Activated naive CD8-positive, alpha-beta T cell (primary cell): ENCODE measurements around the gene DBNDD2.

Experiments
- H3K27ac Mint-ChIP-seq: one replicate; pipeline ENCODE4 v1.8.0; 2021; ENCODE audit warnings: mixed read lengths
- H3K27me3 Mint-ChIP-seq: one replicate; pipeline ENCODE4 v1.8.0; 2021; ENCODE audit warnings: mixed read lengths
- H3K36me3 Mint-ChIP-seq: one replicate; pipeline ENCODE4 v1.8.0; 2021; ENCODE audit warnings: mixed read lengths
- H3K4me1 Mint-ChIP-seq: one replicate; pipeline ENCODE4 v1.8.0; 2021; ENCODE audit warnings: low read depth, mixed read lengths
- H3K4me3 Mint-ChIP-seq: one replicate; pipeline ENCODE4 v1.8.0; 2021; ENCODE audit warnings: mild to moderate bottlenecking, mixed read lengths
- H3K9me3 Mint-ChIP-seq: one replicate; pipeline ENCODE4 v1.8.0; 2021; ENCODE audit warnings: low read depth, mixed read lengths

Gene DBNDD2

GRCh38 chr20:45407783-45408645 is at the start of gene DBNDD2:
Gene DBNDD2 (plus strand): TSS chr20:45408289. CDS start chr20:45408468, 179 bp downstream.
- no peaks in the 10 kb centered on the region for H3K27me3 Mint-ChIP-seq
- H3K9me3 Mint-ChIP-seq: no peaks in the 10 kb centered on the region
- H3K4me3 Mint-ChIP-seq: peak within 1 kb of the TSS; percentile 80
- peaks cover 4% of the 10 kb centered on the region for H3K36me3 Mint-ChIP-seq
- H3K27ac Mint-ChIP-seq: peak within 1 kb of the TSS; percentile 31
- H3K4me1 Mint-ChIP-seq: peaks cover 26% of the 10 kb centered on the region

- Mint-ChIP-seq H3K9me3 (no peaks in the 10 kb centered on the region), H3K4me3 (no peak overlapping the region), H3K27ac (no peak overlapping the region), H3K4me1 (peaks cover 43% of the 10 kb centered on the region), H3K27me3 (no peaks in the 10 kb centered on the region), H3K36me3 (no peaks in the 10 kb centered on the region)
These were observed 49.1 kb upstream of the DBNDD2 start for GRCh38 chr20:45359069-45359405.

- no peaks in the 10 kb centered on the region for H3K36me3 Mint-ChIP-seq
- H3K4me3 Mint-ChIP-seq: no peak overlapping the region
- no peaks in the 10 kb centered on the region for H3K27me3 Mint-ChIP-seq
- H3K27ac Mint-ChIP-seq: no peak overlapping the region
- H3K4me1 Mint-ChIP-seq: peaks cover 41% of the 10 kb centered on the region
- no peaks in the 10 kb centered on the region for H3K9me3 Mint-ChIP-seq
These were observed 48.5 kb upstream of the DBNDD2 start for GRCh38 chr20:45359406-45360148.

GRCh38 chr20:45361793-45362192 is 46.3 kb upstream of the DBNDD2 start:
- Mint-ChIP-seq H3K27me3 (no peaks in the 10 kb centered on the region), H3K36me3 (no peaks in the 10 kb centered on the region), H3K4me1 (peaks cover 41% of the 10 kb centered on the region), H3K9me3 (no peaks in the 10 kb centered on the region), H3K27ac (no peak overlapping the region), H3K4me3 (no peak overlapping the region)

GRCh38 chr20:45362804-45363610 is 45.1 kb upstream of the DBNDD2 start, which contains the start of gene SYS1:
Gene SYS1 (plus strand): TSS chr20:45363156. CDS start chr20:45363532, 376 bp downstream.
- no peaks in the 10 kb centered on the region for H3K36me3 Mint-ChIP-seq

GRCh38 chr20:45363611-45364492 is 44.2 kb upstream of the DBNDD2 start:
- H3K27ac Mint-ChIP-seq: peak overlapping the region; percentile 98
- H3K9me3 Mint-ChIP-seq: no peaks in the 10 kb centered on the region
- no peaks in the 10 kb centered on the region for H3K27me3 Mint-ChIP-seq
- peak overlapping the region; percentile 99 for H3K4me3 Mint-ChIP-seq
- H3K36me3 Mint-ChIP-seq: peaks cover 4% of the 10 kb centered on the region
- peaks cover 52% of the 10 kb centered on the region for H3K4me1 Mint-ChIP-seq

More at GRCh38 chr20:45362804-45363610, 45.1 kb upstream of the DBNDD2 start, which contains the start of gene SYS1:
- Mint-ChIP-seq H3K4me1 (peaks cover 46% of the 10 kb centered on the region), H3K27me3 (no peaks in the 10 kb centered on the region), H3K4me3 (peak within 1 kb of the TSS; percentile 99), H3K9me3 (no peaks in the 10 kb centered on the region), H3K27ac (peak within 1 kb of the TSS; percentile 98)

GRCh38 chr20:45365444-45365970 is 42.6 kb upstream of the DBNDD2 start:
- Mint-ChIP-seq H3K27ac (peak overlapping the region; percentile 54), H3K4me1 (peaks cover 57% of the 10 kb centered on the region), H3K4me3 (peak overlapping the region; percentile 99), H3K27me3 (no peaks in the 10 kb centered on the region), H3K9me3 (no peaks in the 10 kb centered on the region), H3K36me3 (peaks cover 4% of the 10 kb centered on the region)

GRCh38 chr20:45366192-45366591 is 41.9 kb upstream of the DBNDD2 start:
- H3K27ac Mint-ChIP-seq: peak overlapping the region; percentile 64
- H3K27me3 Mint-ChIP-seq: no peaks in the 10 kb centered on the region
- no peaks in the 10 kb centered on the region for H3K9me3 Mint-ChIP-seq
- H3K36me3 Mint-ChIP-seq: peaks cover 4% of the 10 kb centered on the region
- H3K4me3 Mint-ChIP-seq: no peak overlapping the region
- H3K4me1 Mint-ChIP-seq: peaks cover 59% of the 10 kb centered on the region

- peaks cover 60% of the 10 kb centered on the region for H3K4me1 Mint-ChIP-seq
- H3K27ac Mint-ChIP-seq: peak overlapping the region; percentile 64
- no peaks in the 10 kb centered on the region for H3K9me3 Mint-ChIP-seq
- H3K27me3 Mint-ChIP-seq: no peaks in the 10 kb centered on the region
- peaks cover 4% of the 10 kb centered on the region for H3K36me3 Mint-ChIP-seq
- no peak overlapping the region for H3K4me3 Mint-ChIP-seq
These were observed 41.5 kb upstream of the DBNDD2 start for GRCh38 chr20:45366631-45367030.

- H3K4me3 Mint-ChIP-seq: no peak overlapping the region
- peaks cover 64% of the 10 kb centered on the region for H3K4me1 Mint-ChIP-seq
- H3K27me3 Mint-ChIP-seq: no peaks in the 10 kb centered on the region
- H3K27ac Mint-ChIP-seq: peak overlapping the region; percentile 64
- H3K9me3 Mint-ChIP-seq: no peaks in the 10 kb centered on the region
- H3K36me3 Mint-ChIP-seq: peaks cover 4% of the 10 kb centered on the region
These were observed 41.0 kb upstream of the DBNDD2 start for GRCh38 chr20:45367126-45367525.

GRCh38 chr20:45368221-45368980 is 39.7 kb upstream of the DBNDD2 start:
- H3K27me3 Mint-ChIP-seq: no peaks in the 10 kb centered on the region
- H3K9me3 Mint-ChIP-seq: no peaks in the 10 kb centered on the region
- peak overlapping the region; percentile 70 for H3K4me3 Mint-ChIP-seq
- H3K36me3 Mint-ChIP-seq: peaks cover 4% of the 10 kb centered on the region
- H3K27ac Mint-ChIP-seq: peak overlapping the region; percentile 87
- peaks cover 67% of the 10 kb centered on the region for H3K4me1 Mint-ChIP-seq

GRCh38 chr20:45370571-45371160 is 37.4 kb upstream of the DBNDD2 start:
- Mint-ChIP-seq H3K4me3 (no peak overlapping the region), H3K36me3 (peaks cover 4% of the 10 kb centered on the region), H3K27ac (no peak overlapping the region), H3K9me3 (no peaks in the 10 kb centered on the region), H3K4me1 (peaks cover 57% of the 10 kb centered on the region), H3K27me3 (no peaks in the 10 kb centered on the region)

GRCh38 chr20:45372241-45372640 is 35.8 kb upstream of the DBNDD2 start:
- Mint-ChIP-seq H3K27ac (no peak overlapping the region), H3K4me1 (peaks cover 46% of the 10 kb centered on the region), H3K4me3 (peak overlapping the region; percentile 53), H3K27me3 (no peaks in the 10 kb centered on the region), H3K9me3 (no peaks in the 10 kb centered on the region), H3K36me3 (peaks cover 4% of the 10 kb centered on the region)
